ENCODE data around the gene CALML4. TPM values are rescaled to one million over a fixed set of nuclear protein-coding genes. Genes with fewer than 3 reads are reported as not detected.

CALML4 gene
- total and polyA plus RNA-seq, 2 donors (not counting 3 experiments of a cell fraction or from before 2014, with no cell fraction given) = 2.6 to 10.1 TPM

DNA sequence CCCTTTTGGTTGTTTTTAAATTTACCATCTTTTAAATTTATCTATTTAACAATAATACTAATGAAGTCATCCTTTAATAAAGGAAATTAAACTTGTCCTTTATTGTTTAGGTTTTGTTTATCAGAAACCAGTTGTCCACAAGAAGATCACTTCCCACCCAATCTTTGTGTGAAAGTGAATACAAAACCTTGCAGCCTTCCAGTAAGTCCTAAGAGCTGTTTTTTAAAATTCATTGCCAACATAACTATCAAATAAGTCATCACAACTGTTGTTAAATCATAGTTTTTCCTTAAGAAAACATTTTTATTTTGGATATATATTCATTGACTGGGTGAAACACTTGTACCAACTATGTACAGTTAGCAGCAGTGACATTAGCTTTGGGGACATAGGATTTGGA lies 59.4 kb downstream of the CALML4 start:
- Histone ChIP-seq H3K4me3 (replicated peaks in 1 of 3; ENCODE audit: insufficient read depth in 1 of 3, low read depth in 1 of 3, low read length in 3 of 3) (no peak overlapping the region), H3K9me3 (replicated peaks; ENCODE audit: control insufficient read depth, insufficient read depth, low read length) (no peaks in the 10 kb centered on the region), H3K4me1 (ENCODE audit: control insufficient read depth, extremely low read depth, insufficient read depth, low read length) (no peaks in the 10 kb centered on the region), H3K4me2 (ENCODE audit: insufficient read depth, low read length) (no peak overlapping the region), H4K20me1 (replicated peaks; ENCODE audit: control insufficient read depth, extremely low read depth, insufficient read depth, low read length) (peaks cover 2% of the 10 kb centered on the region), H2AFZ (ENCODE audit: low read depth, low read length) (no peak overlapping the region), H3K9ac (replicated peaks; ENCODE audit: extremely low read depth, insufficient read depth, low read length) (no peak overlapping the region), H3K36me3 (ENCODE audit: control insufficient read depth in 2 of 2, extremely low read depth in 1 of 2, insufficient read depth in 2 of 2, low read length in 2 of 2) (peaks cover 0 to 3% of the 10 kb centered on the region in 2 experiments), H3K9me1 (replicated peaks; ENCODE audit: control insufficient read depth, extremely low read depth, insufficient read depth, low read length) (no peaks in the 10 kb centered on the region), H3K79me2 (ENCODE audit: control insufficient read depth, insufficient read depth, low read length) (peaks cover 2% of the 10 kb centered on the region), H3K27ac (ENCODE audit: insufficient read depth, low read depth, low read length) (no peak overlapping the region), H3K27me3 (ENCODE audit: control insufficient read depth in 2 of 2, insufficient read depth in 2 of 2, low read length in 2 of 2) (no peaks in the 10 kb centered on the region)
- intact Hi-C loops (cut with micrococcal nuclease) (no loop called here), dilution Hi-C loops (cut with MboI; ENCODE audit: extremely low pct_ligation_motif_present, low sequenced_read_pairs) (no loop called here)
- DNase-seq (ENCODE audit: low read depth, low spot score) (no peak), FAIRE-seq (no peak)
- TF ChIP-seq POLR2A (IDR thresholded peaks at IDR 0.05; ENCODE audit: low read depth, low read length) (no peak), MYC (IDR thresholded peaks at IDR 0.05; ENCODE audit: low read depth, low read length) (no peak), GATA2 (IDR thresholded peaks at IDR 0.05; ENCODE audit: insufficient read depth, insufficient read length, low read depth, low read length) (no peak), JUN (IDR thresholded peaks at IDR 0.05; ENCODE audit: borderline replicate concordance, insufficient read depth, insufficient read length, low read depth) (no peak), POLR2AphosphoS5 (IDR thresholded peaks at IDR 0.05; ENCODE audit: insufficient read depth, low read depth, low read length) (no peak)
- TF ChIP-seq, protein P1, sequence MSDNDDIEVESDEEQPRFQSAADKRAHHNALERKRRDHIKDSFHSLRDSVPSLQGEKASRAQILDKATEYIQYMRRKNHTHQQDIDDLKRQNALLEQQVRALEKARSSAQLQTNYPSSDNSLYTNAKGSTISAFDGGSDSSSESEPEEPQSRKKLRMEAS (IDR thresholded peaks at IDR 0.05; ENCODE audit: insufficient read depth, insufficient read length) = no peak
- TF ChIP-seq, protein P2, sequence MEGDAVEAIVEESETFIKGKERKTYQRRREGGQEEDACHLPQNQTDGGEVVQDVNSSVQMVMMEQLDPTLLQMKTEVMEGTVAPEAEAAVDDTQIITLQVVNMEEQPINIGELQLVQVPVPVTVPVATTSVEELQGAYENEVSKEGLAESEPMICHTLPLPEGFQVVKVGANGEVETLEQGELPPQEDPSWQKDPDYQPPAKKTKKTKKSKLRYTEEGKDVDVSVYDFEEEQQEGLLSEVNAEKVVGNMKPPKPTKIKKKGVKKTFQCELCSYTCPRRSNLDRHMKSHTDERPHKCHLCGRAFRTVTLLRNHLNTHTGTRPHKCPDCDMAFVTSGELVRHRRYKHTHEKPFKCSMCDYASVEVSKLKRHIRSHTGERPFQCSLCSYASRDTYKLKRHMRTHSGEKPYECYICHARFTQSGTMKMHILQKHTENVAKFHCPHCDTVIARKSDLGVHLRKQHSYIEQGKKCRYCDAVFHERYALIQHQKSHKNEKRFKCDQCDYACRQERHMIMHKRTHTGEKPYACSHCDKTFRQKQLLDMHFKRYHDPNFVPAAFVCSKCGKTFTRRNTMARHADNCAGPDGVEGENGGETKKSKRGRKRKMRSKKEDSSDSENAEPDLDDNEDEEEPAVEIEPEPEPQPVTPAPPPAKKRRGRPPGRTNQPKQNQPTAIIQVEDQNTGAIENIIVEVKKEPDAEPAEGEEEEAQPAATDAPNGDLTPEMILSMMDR (IDR thresholded peaks at IDR 0.05; ENCODE audit: extremely low read depth in 1 of 2, insufficient read depth in 1 of 2, low read depth in 1 of 2, low read length in 2 of 2) = no peak
- BruUV-seq (replicated peaks) = no TSS peak
- ChIA-PET CTCF (interaction anchor here (0.8 to 1.0 kb wide), 2 partner anchors 9 to 92 kb away, joined by 4 read pairs; partner anchors contain the start of gene PIAS1), POLR2A (no interaction called here)

Data from endothelial cell of umbilical vein (primary cell).